Non-pigmented ciliary epithelial cell (primary cell): ENCODE measurements around the gene CDC27.
"Not testable (repeated sequence)": the region's sequence is repeated elsewhere in the genome, so short reads cannot be mapped to it uniquely, and the experiment has no call there.

ENCODE experiments used
- DNase-seq: peaks from one replicate; pipeline ENCODE4 v3.0.0-alpha.2; 2010; ENCODE audit warnings: low read depth

Gene CDC27

GRCh38 chr17:47070266-47070665, 118.8 kb downstream of the CDC27 start:
- DNase-seq, result not testable (repeated sequence)
